NOMO-1 treated with dmso at 0.1 percent for 144 hours (cell line): Measurements from ENCODE around the gene ME3.

ENCODE experiments used
- DNase-seq: peaks from one replicate; lab custom pipeline; 2025; ENCODE audit not compliant: unreplicated experiment; lab: John Stamatoyannopoulos, UW

Gene ME3

GRCh38 chr11:86497310-86497709 lies 175.1 kb downstream of the ME3 start:
- DNase-seq: no peak

GRCh38 chr11:86495351-86495750 lies 177.1 kb downstream of the ME3 start:
- no peak for DNase-seq

GRCh38 chr11:86492370-86493010 lies 179.9 kb downstream of the ME3 start:
- no peak for DNase-seq

- no peak for DNase-seq
Measured at GRCh38 chr11:86491027-86491426, 181.4 kb downstream of the ME3 start.

GRCh38 chr11:86490582-86490981 lies 181.8 kb downstream of the ME3 start:
- no peak for DNase-seq

- DNase-seq: no peak
Measured at GRCh38 chr11:86489442-86489841, 183.0 kb downstream of the ME3 start.

GRCh38 chr11:86488553-86488952 lies 183.9 kb downstream of the ME3 start:
- no peak for DNase-seq

- no peak for DNase-seq
Measured at GRCh38 chr11:86487671-86488070, 184.7 kb downstream of the ME3 start.

GRCh38 chr11:86486261-86487030 lies 186.0 kb downstream of the ME3 start:
- DNase-seq: peak; percentile 87

- no peak for DNase-seq
Measured at GRCh38 chr11:86484795-86485166, 187.6 kb downstream of the ME3 start.

- no peak for DNase-seq
Measured at GRCh38 chr11:86483940-86484794, 188.2 kb downstream of the ME3 start.

GRCh38 chr11:86483610-86483939 lies 188.8 kb downstream of the ME3 start:
- DNase-seq: no peak

GRCh38 chr11:86482692-86483091 lies 189.7 kb downstream of the ME3 start:
- no peak for DNase-seq

GRCh38 chr11:86481399-86481798 lies 191.0 kb downstream of the ME3 start:
- DNase-seq: no peak

- no peak for DNase-seq
Measured at GRCh38 chr11:86478348-86478747, 194.1 kb downstream of the ME3 start.

- no peak for DNase-seq
Measured at GRCh38 chr11:86477495-86478155, 194.8 kb downstream of the ME3 start.

- DNase-seq: no peak
Measured at GRCh38 chr11:86476109-86476861, 196.1 kb downstream of the ME3 start.

GRCh38 chr11:86475027-86475426 lies 197.4 kb downstream of the ME3 start:
- no peak for DNase-seq

GRCh38 chr11:86473991-86474833 lies 198.2 kb downstream of the ME3 start:
- DNase-seq: no peak
